Measurements from ENCODE around the gene GHR. TPM values are rescaled to one million over a fixed set of nuclear protein-coding genes. Genes with fewer than 3 reads are reported as not detected.

Gene GHR
- polyA plus RNA-seq, 3 donors, result not detected

DNA sequence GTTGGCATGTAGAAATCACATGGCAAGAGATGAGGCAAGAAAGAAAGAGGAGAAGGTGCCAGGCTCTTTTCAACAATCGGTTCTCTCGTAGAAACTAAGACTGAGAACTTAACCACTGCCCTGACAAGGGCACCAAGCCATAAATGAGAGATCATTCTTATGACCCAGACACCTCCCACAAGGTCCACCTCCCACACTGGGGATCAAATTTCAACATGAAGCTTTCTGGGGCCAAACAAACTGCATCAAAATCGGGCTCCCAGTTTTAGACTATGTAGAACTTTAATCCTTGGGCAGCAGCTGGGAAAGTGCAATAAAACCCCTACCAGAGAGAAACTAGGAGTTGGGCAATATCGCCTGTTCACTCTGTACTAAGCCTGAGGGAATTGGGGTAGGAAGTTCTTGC, 183.2 kb downstream of the GHR start:
- H3K27me3 ChIP-seq (ENCODE audit: control insufficient read depth in 2 of 2, insufficient read depth in 2 of 2, low read length in 2 of 2), result no peaks in the 10 kb centered on the region
- peaks cover 0 to 1% (median 0%) of the 10 kb centered on the region in 3 donors for H3K27me3 Mint-ChIP-seq (ENCODE audit: low read depth in 3 of 3)
- WGBS (ENCODE audit: insufficient coverage), result 83% methylated on average over 1 of the region's 4 CpGs
- H3K4me1 ChIP-seq (ENCODE audit: control insufficient read depth in 1 of 2, insufficient read depth in 2 of 2, low read length in 2 of 2), result no peaks in the 10 kb centered on the region
- no peaks in the 10 kb centered on the region for H4K20me1 ChIP-seq (ENCODE audit: insufficient read depth, low read length)
- no peaks in the 10 kb centered on the region for H3K79me2 ChIP-seq (ENCODE audit: insufficient read depth, low read length)
- no peak for DNase-seq
- no peak overlapping the region for H3K27ac Mint-ChIP-seq
- H3K36me3 Mint-ChIP-seq, result no peaks in the 10 kb centered on the region
- intact Hi-C loops (cut with micrococcal nuclease), result no loop called here
- H3K9ac ChIP-seq (ENCODE audit: insufficient read depth, low read length, poor library complexity, severe bottlenecking), result no peak overlapping the region
- H3K4me2 ChIP-seq (replicated peaks; ENCODE audit: extremely low read depth, low read length, poor library complexity, severe bottlenecking), result no peak overlapping the region
- H3K27ac ChIP-seq (ENCODE audit: low read depth in 1 of 2, low read length in 2 of 2), result no peak overlapping the region
- H3K4me3 ChIP-seq (replicated peaks in 1 of 3; ENCODE audit: low read depth in 2 of 3, low read length in 3 of 3), result no peak overlapping the region
- TF ChIP-seq, protein P1, sequence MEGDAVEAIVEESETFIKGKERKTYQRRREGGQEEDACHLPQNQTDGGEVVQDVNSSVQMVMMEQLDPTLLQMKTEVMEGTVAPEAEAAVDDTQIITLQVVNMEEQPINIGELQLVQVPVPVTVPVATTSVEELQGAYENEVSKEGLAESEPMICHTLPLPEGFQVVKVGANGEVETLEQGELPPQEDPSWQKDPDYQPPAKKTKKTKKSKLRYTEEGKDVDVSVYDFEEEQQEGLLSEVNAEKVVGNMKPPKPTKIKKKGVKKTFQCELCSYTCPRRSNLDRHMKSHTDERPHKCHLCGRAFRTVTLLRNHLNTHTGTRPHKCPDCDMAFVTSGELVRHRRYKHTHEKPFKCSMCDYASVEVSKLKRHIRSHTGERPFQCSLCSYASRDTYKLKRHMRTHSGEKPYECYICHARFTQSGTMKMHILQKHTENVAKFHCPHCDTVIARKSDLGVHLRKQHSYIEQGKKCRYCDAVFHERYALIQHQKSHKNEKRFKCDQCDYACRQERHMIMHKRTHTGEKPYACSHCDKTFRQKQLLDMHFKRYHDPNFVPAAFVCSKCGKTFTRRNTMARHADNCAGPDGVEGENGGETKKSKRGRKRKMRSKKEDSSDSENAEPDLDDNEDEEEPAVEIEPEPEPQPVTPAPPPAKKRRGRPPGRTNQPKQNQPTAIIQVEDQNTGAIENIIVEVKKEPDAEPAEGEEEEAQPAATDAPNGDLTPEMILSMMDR (IDR thresholded peaks at IDR 0.05), result no peak
- no peak overlapping the region for H3K4me3 Mint-ChIP-seq
- no peaks in the 10 kb centered on the region for H3K36me3 ChIP-seq (replicated peaks in 1 of 2; ENCODE audit: control insufficient read depth in 1 of 2, insufficient read depth in 2 of 2, low read length in 2 of 2)
- no peaks in the 10 kb centered on the region for H3K9me3 ChIP-seq (replicated peaks in 1 of 2; ENCODE audit: control insufficient read depth in 1 of 2, insufficient read depth in 1 of 2, low read length in 2 of 2)
- no peak overlapping the region for H2AFZ ChIP-seq (ENCODE audit: insufficient read depth, low read depth, low read length, poor library complexity, severe bottlenecking)
- peaks cover 0 to 8% (median 2%) of the 10 kb centered on the region in 7 donors for H3K9me3 Mint-ChIP-seq
- H3K4me1 Mint-ChIP-seq, result no peaks in the 10 kb centered on the region

DNA sequence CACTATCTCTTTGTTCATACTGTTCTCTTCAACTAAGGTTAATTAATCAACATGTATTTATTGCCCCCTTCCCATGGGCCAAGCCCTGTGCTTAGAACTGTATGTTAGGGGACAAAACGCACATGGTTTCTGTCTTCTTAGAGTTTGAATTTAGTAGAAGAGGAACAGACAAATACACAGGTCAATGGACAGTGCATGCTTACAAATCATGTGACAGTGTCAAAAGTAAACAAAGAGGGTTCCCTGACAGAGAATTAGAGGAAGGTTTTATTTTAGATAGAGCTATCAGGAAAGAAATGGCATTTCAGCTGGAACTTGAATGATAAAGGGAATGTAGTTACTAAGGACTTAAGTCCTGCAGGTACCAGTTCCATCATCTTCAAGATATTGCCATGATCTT, 188.2 kb downstream of the GHR start:
- Histone ChIP-seq H3K36me3 (replicated peaks in 1 of 2; ENCODE audit: control insufficient read depth in 1 of 2, insufficient read depth in 2 of 2, low read length in 2 of 2) (no peaks in the 10 kb centered on the region), H3K4me2 (replicated peaks; ENCODE audit: extremely low read depth, low read length, poor library complexity, severe bottlenecking) (no peak overlapping the region), H3K79me2 (ENCODE audit: insufficient read depth, low read length) (no peaks in the 10 kb centered on the region), H3K4me3 (replicated peaks in 1 of 3; ENCODE audit: low read depth in 2 of 3, low read length in 3 of 3) (no peak overlapping the region), H3K9me3 (replicated peaks in 1 of 2; ENCODE audit: control insufficient read depth in 1 of 2, insufficient read depth in 1 of 2, low read length in 2 of 2) (no peaks in the 10 kb centered on the region), H3K27me3 (ENCODE audit: control insufficient read depth in 2 of 2, insufficient read depth in 2 of 2, low read length in 2 of 2) (no peaks in the 10 kb centered on the region), H2AFZ (ENCODE audit: insufficient read depth, low read depth, low read length, poor library complexity, severe bottlenecking) (no peak overlapping the region), H4K20me1 (ENCODE audit: insufficient read depth, low read length) (no peaks in the 10 kb centered on the region), H3K27ac (ENCODE audit: low read depth in 1 of 2, low read length in 2 of 2) (no peak overlapping the region), H3K4me1 (ENCODE audit: control insufficient read depth in 1 of 2, insufficient read depth in 2 of 2, low read length in 2 of 2) (no peaks in the 10 kb centered on the region), H3K9ac (ENCODE audit: insufficient read depth, low read length, poor library complexity, severe bottlenecking) (no peak overlapping the region)
- H3K9me3 Mint-ChIP-seq, result peaks cover 0 to 5% (median 2%) of the 10 kb centered on the region in 7 donors
- H3K36me3 Mint-ChIP-seq, result no peaks in the 10 kb centered on the region
- no peaks in the 10 kb centered on the region for H3K4me1 Mint-ChIP-seq
- H3K27me3 Mint-ChIP-seq (ENCODE audit: low read depth in 3 of 3), result peaks cover 0 to 3% (median 0%) of the 10 kb centered on the region in 3 donors
- no peak overlapping the region for H3K27ac Mint-ChIP-seq
- no peak for DNase-seq
- TF ChIP-seq, protein P1 (IDR thresholded peaks at IDR 0.05), result no peak
- intact Hi-C loops (cut with micrococcal nuclease), result no loop called here
- 100% methylated on average over 1 of the region's 1 CpG for WGBS (ENCODE audit: insufficient coverage)
- no peak overlapping the region for H3K4me3 Mint-ChIP-seq
